G401.6 (cell line): Measurements from ENCODE around the gene SSR1.

ENCODE experiments used
- FAIRE-seq: peaks from 2 replicates; lab custom pipeline; 2012; peaks lifted over from hg19 to GRCh38; lab: Jason Lieb, UNC

Gene SSR1

DNA sequence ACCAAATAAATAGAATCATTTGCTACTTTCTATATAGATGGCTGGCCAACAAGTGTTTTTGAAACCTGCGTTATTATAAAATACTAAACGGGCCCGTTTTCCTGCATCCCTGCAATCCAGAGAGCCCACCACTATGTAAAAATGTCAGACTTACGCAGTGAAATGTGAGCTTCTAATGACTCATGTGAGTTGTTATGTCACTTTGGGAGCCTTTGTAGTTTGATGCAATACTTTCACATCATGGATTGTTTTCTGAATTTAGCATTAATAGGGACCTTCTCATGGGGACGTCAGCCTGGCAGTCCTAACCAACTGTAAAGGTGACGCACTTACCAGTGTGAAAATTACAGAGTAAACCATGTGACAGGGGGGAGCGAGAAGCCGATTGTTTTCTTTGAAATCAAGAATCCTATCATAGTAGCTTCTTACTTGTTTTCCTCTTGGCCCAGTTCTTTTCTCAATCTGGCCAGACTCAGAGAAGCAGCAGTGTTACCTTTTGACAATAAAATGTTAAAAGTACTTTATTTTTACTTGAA is 75.3 kb downstream of the SSR1 start:
- FAIRE-seq, result no peak

GRCh38 chr6:7236306-7237209 is 76.4 kb downstream of the SSR1 start:
- FAIRE-seq, result no peak

DNA sequence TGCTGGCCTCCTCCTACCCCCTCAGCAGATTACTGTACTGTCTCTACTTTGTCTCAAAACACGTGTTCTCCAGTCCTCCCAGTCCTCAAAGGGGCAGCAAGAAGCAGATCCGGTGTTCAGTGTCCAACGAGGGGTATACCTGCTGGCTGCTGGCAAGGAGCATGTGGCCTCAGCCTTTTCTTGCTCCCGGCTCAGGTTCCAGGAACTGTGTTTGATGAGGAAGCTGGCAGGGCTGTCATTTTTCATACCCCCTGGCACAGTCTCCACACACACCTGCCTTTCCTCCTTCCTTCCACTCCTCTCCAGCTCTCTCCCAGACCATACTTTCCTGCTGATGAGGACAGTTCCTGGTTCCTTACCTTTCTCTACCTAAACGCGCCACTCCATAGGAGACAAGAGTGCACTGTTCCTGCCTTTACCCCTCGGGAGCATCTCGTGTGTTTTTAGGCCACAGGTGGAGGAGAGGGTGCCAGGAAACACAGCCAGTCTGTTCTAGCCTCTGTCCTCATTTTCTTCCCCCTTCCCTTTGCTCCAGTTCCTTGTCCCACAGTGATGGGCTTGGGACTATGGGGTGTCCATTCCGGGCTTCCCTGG is 77.2 kb downstream of the SSR1 start:
- FAIRE-seq, result no peak

DNA sequence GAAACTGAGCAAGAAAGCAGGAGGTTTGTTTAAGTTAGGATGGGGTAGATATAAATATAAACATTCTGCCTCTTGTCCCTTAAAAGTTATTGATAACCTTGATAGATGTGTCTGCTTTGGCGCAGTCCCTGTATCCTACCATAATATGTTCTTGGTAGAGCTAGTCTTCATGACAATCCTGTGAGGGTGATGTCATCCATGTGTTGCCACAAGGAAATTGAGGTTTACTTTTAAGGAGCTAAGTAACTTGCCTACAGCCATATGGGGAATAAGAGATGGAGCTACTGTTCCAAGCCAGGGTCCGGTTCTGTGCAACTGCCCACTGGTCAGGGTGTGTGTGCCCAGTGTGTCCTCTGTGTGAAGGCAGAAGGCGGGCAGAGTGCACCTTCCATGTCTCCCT is 78.5 kb downstream of the SSR1 start:
- FAIRE-seq, result no peak

GRCh38 chr6:7232351-7232750 is 80.6 kb downstream of the SSR1 start:
- no peak for FAIRE-seq

- no peak for FAIRE-seq
Measured at GRCh38 chr6:7230956-7231713, 81.9 kb downstream of the SSR1 start.

GRCh38 chr6:7230327-7230691 is 82.7 kb downstream of the SSR1 start:
- no peak for FAIRE-seq

GRCh38 chr6:7229376-7230326 is 83.3 kb downstream of the SSR1 start:
- FAIRE-seq, result no peak

DNA sequence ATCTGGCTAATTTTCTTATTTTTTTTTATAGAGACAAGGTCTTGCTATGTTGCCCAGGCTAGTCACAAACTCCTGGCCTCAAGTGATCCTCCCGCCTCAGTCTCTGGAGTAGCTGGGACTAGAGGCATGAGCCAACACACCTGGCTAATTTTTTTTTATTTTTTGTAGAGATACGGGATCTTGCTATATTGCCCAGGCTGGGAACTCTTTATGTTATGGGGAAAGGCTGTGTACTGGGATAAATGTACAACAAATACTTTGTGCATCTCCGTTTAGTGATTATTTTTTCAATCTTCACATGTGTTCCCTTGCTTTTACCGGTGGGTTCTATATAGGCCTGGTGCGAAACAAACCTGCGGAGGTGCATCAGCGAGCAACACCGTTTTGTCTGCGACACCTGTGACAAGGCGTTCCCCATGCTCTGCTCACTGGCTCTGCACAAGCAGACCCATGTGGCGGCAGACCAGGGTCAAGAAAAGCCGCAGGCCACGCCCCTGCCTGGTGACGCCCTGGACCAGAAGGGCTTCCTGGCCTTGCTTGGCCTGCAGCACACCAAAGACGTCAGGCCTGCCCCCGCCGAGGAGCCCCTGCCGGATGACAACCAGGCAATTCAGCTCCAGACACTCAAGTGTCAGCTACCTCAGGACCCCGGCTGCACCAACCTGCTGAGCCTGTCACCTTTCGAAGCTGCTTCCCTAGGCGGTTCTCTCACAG is 84.2 kb downstream of the SSR1 start:
- no peak for FAIRE-seq

GRCh38 chr6:7224731-7225130 is 88.3 kb downstream of the SSR1 start:
- no peak for FAIRE-seq

DNA sequence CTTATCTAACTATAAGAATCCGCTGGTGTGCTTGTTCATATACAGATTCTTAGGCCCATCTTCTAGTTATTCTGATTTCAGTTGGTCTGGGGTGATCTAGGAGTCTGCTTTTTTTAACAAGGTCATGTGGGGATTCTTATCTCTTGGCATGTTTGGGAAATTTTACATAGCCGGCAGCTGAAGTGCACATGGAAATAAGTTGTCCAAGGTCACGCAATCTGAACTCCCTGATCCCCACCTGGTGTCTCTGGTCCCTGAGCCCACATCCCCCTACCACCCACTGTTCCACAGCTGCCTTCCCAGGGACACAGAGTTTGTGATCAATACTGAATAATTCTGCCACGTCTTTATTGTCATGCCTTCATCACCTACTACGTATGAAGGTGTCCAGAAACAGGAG is 90.8 kb downstream of the SSR1 start:
- no peak for FAIRE-seq

GRCh38 chr6:7219310-7219709 is 93.7 kb downstream of the SSR1 start:
- FAIRE-seq, result no peak

- FAIRE-seq, result no peak
Measured at GRCh38 chr6:7218406-7218988, 94.5 kb downstream of the SSR1 start.
